Measurements from ENCODE around the gene TMCC2.

Gene TMCC2

GRCh38 chr1:205315008-205315618 is 87.4 kb downstream of the TMCC2 start:
- Histone ChIP-seq H3K4me1 (ENCODE audit: insufficient read depth, poor library complexity, severe bottlenecking) (peaks cover 49% of the 10 kb centered on the region), H3K36me3 (ENCODE audit: low read depth) (peaks cover 30% of the 10 kb centered on the region), H3K27ac (ENCODE audit: poor library complexity, severe bottlenecking) (peak overlapping the region; percentile 93), H3K9me3 (ENCODE audit: severe bottlenecking) (no peaks in the 10 kb centered on the region), H3K4me3 (ENCODE audit: severe bottlenecking) (no peak overlapping the region), H3K27me3 (ENCODE audit: insufficient read depth, poor library complexity, severe bottlenecking) (no peaks in the 10 kb centered on the region)
- no peak for DNase-seq (ENCODE audit: low spot score)
- no peak for TF ChIP-seq CTCF (IDR thresholded peaks at IDR 0.05; ENCODE audit: poor library complexity, severe bottlenecking)
- ATAC-seq (ENCODE audit: low read depth): no peak

- ATAC-seq (ENCODE audit: low read depth): no peak
- no peaks in the 10 kb centered on the region for H3K9me3 ChIP-seq (ENCODE audit: severe bottlenecking)
- no peak for DNase-seq (ENCODE audit: low spot score)
- H3K4me3 ChIP-seq (ENCODE audit: severe bottlenecking): no peak overlapping the region
- H3K27ac ChIP-seq (ENCODE audit: poor library complexity, severe bottlenecking): peak overlapping the region; percentile 93
- peaks cover 49% of the 10 kb centered on the region for H3K4me1 ChIP-seq (ENCODE audit: insufficient read depth, poor library complexity, severe bottlenecking)
- TF ChIP-seq CTCF (IDR thresholded peaks at IDR 0.05; ENCODE audit: poor library complexity, severe bottlenecking): no peak
- peaks cover 25% of the 10 kb centered on the region for H3K36me3 ChIP-seq (ENCODE audit: low read depth)
- H3K27me3 ChIP-seq (ENCODE audit: insufficient read depth, poor library complexity, severe bottlenecking): no peaks in the 10 kb centered on the region
Measured at GRCh38 chr1:205316161-205316566, 88.4 kb downstream of the TMCC2 start.

GRCh38 chr1:205317311-205317917 is 89.7 kb downstream of the TMCC2 start:
- peak; percentile 87 for DNase-seq (ENCODE audit: low spot score)
- no peaks in the 10 kb centered on the region for H3K9me3 ChIP-seq (ENCODE audit: severe bottlenecking)
- no peak overlapping the region for H3K4me3 ChIP-seq (ENCODE audit: severe bottlenecking)
- H3K27me3 ChIP-seq (ENCODE audit: insufficient read depth, poor library complexity, severe bottlenecking): no peaks in the 10 kb centered on the region
- ATAC-seq (ENCODE audit: low read depth): peak; percentile 32
- H3K4me1 ChIP-seq (ENCODE audit: insufficient read depth, poor library complexity, severe bottlenecking): peaks cover 49% of the 10 kb centered on the region
- H3K36me3 ChIP-seq (ENCODE audit: low read depth): peaks cover 13% of the 10 kb centered on the region
- TF ChIP-seq CTCF (IDR thresholded peaks at IDR 0.05; ENCODE audit: poor library complexity, severe bottlenecking): peak; percentile 36
- H3K27ac ChIP-seq (ENCODE audit: poor library complexity, severe bottlenecking): peak overlapping the region; percentile 93

- H3K27ac ChIP-seq (ENCODE audit: poor library complexity, severe bottlenecking): peak overlapping the region; percentile 93
- ATAC-seq (ENCODE audit: low read depth): peak; percentile 67
- H3K36me3 ChIP-seq (ENCODE audit: low read depth): peaks cover 7% of the 10 kb centered on the region
- peaks cover 49% of the 10 kb centered on the region for H3K4me1 ChIP-seq (ENCODE audit: insufficient read depth, poor library complexity, severe bottlenecking)
- no peak for TF ChIP-seq CTCF (IDR thresholded peaks at IDR 0.05; ENCODE audit: poor library complexity, severe bottlenecking)
- no peaks in the 10 kb centered on the region for H3K9me3 ChIP-seq (ENCODE audit: severe bottlenecking)
- no peak for DNase-seq (ENCODE audit: low spot score)
- no peaks in the 10 kb centered on the region for H3K27me3 ChIP-seq (ENCODE audit: insufficient read depth, poor library complexity, severe bottlenecking)
- no peak overlapping the region for H3K4me3 ChIP-seq (ENCODE audit: severe bottlenecking)
Measured at GRCh38 chr1:205318231-205318991, 90.7 kb downstream of the TMCC2 start.

Data from RWPE2 (cell line).